ENCODE data around the gene GALNT18. TPM values are rescaled to one million over a fixed set of nuclear protein-coding genes. Genes with fewer than 3 reads are reported as not detected.

The GALNT18 gene
- total RNA-seq, 2 experiments from 2014 or later = 2.4 to 2.7 TPM

DNA sequence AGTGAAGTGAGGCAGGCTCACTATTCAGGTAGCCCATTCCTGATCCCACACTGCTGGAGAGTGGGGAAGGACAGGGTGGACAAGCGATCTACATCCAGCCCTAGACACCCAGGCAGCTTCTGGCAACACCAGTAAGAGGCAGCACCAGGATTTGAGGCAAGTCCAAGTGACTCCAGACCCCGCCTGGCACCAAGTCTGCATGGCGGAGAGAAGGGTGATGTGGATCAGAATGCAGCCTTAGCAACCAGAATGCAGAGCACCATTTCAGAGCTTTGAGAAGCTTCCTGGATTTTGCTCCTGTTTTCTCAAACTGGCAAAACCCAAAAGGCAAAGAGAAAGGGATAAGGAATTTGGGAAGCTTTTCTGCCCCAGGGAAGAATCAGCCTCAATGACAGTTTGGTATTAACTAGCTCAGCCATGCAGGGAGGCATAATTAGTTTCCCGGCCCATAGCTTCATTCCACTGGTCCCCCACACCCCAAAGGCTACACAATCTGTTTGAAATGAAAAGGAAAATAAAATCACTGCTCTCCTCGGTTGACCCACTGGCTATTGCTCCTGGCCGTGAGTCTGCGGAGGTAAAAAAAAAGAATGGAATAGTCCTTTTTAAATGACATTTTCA lies 17.3 kb downstream of the GALNT18 start:
- Mint-ChIP-seq H3K9me3 (no peaks in the 10 kb centered on the region), H3K4me3 (no peak overlapping the region), H3K27me3 (peaks cover 7% of the 10 kb centered on the region), H3K36me3 (no peaks in the 10 kb centered on the region), H3K27ac (no peak overlapping the region), H3K4me1 (ENCODE audit: low read depth) (no peaks in the 10 kb centered on the region)
- intact Hi-C loops (cut with micrococcal nuclease) = no loop called here
- no peak for DNase-seq
- ChIA-PET CTCF (no interaction called here), POLR2A (no interaction called here)

DNA sequence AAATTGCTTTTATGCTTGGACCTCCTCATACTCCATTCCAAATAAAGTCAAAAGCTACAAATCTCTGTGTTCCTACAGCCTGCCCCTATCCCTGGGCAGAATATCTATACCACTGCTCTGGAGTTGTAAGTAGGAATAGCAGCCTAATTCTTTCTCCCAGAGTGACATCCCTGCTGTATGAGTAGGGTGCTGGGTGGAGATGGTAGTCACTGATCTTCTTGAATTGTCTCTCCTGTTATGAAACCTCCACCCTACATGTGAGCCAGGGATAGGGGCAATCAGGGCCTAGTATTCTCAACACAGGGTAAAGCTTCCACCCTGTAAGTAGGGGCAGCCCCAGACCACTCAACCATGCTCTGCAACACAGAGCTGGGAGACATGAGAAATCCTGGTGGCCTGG lies 19.8 kb downstream of the GALNT18 start:
- Mint-ChIP-seq H3K27me3 (peaks cover 6% of the 10 kb centered on the region), H3K36me3 (no peaks in the 10 kb centered on the region), H3K9me3 (no peaks in the 10 kb centered on the region), H3K27ac (no peak overlapping the region), H3K4me1 (ENCODE audit: low read depth) (no peaks in the 10 kb centered on the region), H3K4me3 (no peak overlapping the region)
- no peak for DNase-seq
- CTCF ChIA-PET = no interaction called here
- intact Hi-C loops (cut with micrococcal nuclease) = no loop called here
- POLR2A ChIA-PET = no interaction called here

DNA sequence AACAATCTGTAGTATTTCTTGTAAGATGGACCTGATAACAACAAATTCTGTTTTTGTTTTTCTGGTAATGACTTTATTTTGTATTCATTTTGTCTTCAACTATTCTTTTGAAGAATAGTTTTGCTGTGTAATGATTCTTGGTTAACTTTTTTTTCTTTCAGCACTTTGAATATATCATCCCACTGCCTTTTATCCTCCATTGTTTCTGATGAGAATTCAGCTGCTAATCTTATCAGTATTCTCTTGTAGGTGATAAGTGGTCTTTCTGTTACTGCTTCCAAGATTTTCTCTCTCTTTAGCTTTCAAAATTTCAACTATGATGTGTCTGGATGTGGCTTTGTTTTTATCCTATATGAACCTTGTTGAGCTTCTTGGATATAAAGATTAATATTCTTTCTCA lies 21.5 kb downstream of the GALNT18 start:
- no peak for DNase-seq
- Mint-ChIP-seq H3K4me3 (no peak overlapping the region), H3K9me3 (no peaks in the 10 kb centered on the region), H3K36me3 (no peaks in the 10 kb centered on the region), H3K27me3 (peaks cover 1% of the 10 kb centered on the region), H3K4me1 (ENCODE audit: low read depth) (no peaks in the 10 kb centered on the region), H3K27ac (no peak overlapping the region)
- intact Hi-C loops (cut with micrococcal nuclease) = no loop called here
- CTCF ChIA-PET = no interaction called here
- POLR2A ChIA-PET = no interaction called here

DNA sequence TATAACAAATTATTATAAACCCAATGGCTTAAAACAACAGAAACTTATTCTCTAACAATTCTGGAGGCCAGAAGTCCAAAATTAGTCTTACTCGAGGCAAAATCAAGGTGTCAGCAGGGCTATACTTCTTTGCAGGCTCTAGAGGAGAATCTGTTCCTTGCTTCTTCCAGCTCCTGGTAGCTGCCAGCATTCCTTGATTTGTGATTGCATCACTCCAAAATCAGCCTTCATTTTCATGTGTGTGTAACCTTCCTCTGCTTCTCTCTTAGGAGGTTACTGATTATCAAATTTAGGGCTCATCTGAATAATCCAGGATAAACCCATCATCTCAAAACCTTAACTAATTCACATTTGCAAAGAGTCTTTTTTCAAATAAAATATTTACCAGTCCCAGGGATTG lies 23.6 kb downstream of the GALNT18 start:
- POLR2A ChIA-PET = no interaction called here
- no peak for DNase-seq
- no peak overlapping the region for H3K27ac Mint-ChIP-seq
- H3K27me3 Mint-ChIP-seq = peaks cover 1% of the 10 kb centered on the region
- no peak overlapping the region for H3K4me3 Mint-ChIP-seq
- CTCF ChIA-PET = no interaction called here
- no peaks in the 10 kb centered on the region for H3K36me3 Mint-ChIP-seq
- no peaks in the 10 kb centered on the region for H3K9me3 Mint-ChIP-seq
- intact Hi-C loops (cut with micrococcal nuclease) = no loop called here
- no peaks in the 10 kb centered on the region for H3K4me1 Mint-ChIP-seq (ENCODE audit: low read depth)

DNA sequence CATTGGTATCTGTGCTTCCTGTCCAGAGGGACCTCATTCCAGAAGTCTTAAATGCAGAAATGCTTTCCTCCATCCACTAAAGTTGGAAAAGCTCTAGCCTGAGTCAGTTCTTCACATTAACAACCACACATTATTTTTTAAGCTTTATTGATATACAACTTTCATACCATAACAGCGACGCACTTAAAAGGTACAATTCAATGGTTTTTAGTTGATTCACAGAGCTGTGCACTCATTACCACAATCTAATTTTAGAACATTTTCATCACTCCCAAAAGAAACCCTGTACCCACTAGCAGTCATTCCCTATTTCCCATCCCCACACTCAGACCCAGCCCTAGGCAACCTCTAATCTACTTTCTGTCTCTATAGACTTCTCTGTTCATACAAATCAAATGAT lies 27.6 kb downstream of the GALNT18 start:
- no peaks in the 10 kb centered on the region for H3K9me3 Mint-ChIP-seq
- ChIA-PET CTCF (no interaction called here), POLR2A (no interaction called here)
- no peaks in the 10 kb centered on the region for H3K27me3 Mint-ChIP-seq
- no peak overlapping the region for H3K27ac Mint-ChIP-seq
- H3K36me3 Mint-ChIP-seq = no peaks in the 10 kb centered on the region
- intact Hi-C loops (cut with micrococcal nuclease) = no loop called here
- H3K4me3 Mint-ChIP-seq = no peak overlapping the region
- no peaks in the 10 kb centered on the region for H3K4me1 Mint-ChIP-seq (ENCODE audit: low read depth)
- no peak for DNase-seq

DNA sequence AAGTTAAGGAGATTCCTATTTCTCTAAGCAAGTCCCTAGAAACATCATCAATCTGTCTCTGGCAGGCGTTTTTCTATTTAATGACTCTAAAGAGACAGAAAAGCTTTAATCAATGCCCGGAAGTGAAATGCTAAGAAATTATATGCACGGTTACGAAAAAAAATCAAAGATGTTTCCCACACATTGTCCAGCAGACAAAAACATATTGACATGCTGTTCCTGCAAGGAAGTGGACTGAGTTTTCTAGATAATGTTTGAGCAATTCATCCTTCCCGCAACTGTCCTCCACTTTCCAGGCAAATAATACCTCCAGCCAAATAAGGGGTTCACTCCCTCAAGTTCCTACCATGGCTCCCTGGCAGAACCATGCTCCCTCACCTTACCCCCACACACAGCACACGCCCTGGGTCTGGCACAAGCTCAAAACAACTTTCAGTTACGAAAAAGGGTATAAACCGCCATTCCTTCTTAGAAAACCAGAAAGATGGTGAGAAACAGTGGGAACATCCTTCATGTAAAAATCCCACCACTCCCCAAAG lies 29.6 kb downstream of the GALNT18 start:
- Mint-ChIP-seq H3K9me3 (no peaks in the 10 kb centered on the region), H3K4me3 (no peak overlapping the region), H3K4me1 (ENCODE audit: low read depth) (no peaks in the 10 kb centered on the region), H3K27me3 (no peaks in the 10 kb centered on the region), H3K27ac (no peak overlapping the region), H3K36me3 (no peaks in the 10 kb centered on the region)
- ChIA-PET POLR2A (no interaction called here), CTCF (no interaction called here)
- DNase-seq = no peak
- intact Hi-C loops (cut with micrococcal nuclease) = no loop called here

DNA sequence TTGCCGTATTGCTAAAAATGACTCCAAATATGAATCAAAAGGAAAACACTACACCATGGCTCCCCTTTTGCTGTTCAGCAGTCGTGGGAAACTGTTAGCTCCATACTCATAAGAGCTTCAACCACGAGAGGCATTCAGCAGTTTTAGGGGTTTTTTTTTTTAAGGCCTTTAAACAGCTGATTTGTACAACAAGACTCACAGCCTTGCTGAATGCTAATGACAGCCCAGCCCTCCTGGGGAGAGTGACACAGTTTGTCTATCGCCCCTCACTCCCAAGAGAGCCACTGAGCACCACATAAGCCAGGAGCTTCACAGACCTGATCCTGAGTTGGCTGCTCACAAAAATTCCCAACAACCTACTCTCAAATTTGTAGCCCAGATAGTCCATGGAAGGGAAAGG lies 32.4 kb downstream of the GALNT18 start:
- H3K27me3 Mint-ChIP-seq = no peaks in the 10 kb centered on the region
- no peaks in the 10 kb centered on the region for H3K9me3 Mint-ChIP-seq
- DNase-seq = no peak
- H3K27ac Mint-ChIP-seq = no peak overlapping the region
- no peak overlapping the region for H3K4me3 Mint-ChIP-seq
- ChIA-PET CTCF (no interaction called here), POLR2A (no interaction called here)
- no peaks in the 10 kb centered on the region for H3K36me3 Mint-ChIP-seq
- no peaks in the 10 kb centered on the region for H3K4me1 Mint-ChIP-seq (ENCODE audit: low read depth)
- intact Hi-C loops (cut with micrococcal nuclease) = no loop called here

DNA sequence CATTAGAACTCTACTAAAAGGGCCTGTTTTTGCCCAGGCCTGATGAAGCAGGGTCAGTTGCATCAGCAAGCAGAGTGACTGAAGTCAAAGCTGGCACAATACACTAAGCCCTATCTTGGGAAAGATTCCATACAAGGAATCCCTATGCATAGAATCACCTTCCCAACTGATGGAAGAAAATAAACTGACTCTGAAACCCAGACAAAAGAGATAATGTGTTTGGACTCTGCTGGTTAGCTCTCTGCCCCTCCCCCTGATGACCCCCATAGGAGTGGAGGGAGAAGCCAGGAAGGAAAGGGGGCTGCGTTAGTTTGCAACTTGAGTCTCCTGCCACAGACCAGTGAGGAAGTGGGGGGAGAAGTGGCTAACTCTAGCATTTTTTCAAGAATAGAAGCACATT lies 32.9 kb downstream of the GALNT18 start:
- CTCF ChIA-PET = no interaction called here
- intact Hi-C loops (cut with micrococcal nuclease) = no loop called here
- no peak overlapping the region for H3K27ac Mint-ChIP-seq

DNA sequence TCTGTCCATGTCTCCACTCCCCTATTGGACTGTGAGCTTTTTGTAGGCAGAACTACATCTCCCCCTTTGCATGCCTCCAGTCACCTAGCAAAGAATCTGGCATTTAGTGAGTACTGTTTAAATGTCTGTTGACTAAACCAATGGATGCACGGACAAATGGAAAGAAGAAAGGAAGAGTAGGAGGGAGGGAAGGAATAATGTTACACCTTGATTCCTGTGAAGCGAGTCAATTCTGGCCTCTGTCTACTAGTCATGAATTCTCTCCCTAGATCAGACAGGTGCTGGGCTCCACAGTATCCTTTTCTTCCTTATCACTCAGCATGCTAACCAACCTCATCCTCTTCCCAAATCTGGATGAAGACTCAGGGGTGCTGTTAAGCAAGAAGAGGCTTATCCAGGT lies 33.6 kb downstream of the GALNT18 start:
- ChIA-PET CTCF (no interaction called here), POLR2A (no interaction called here)
- H3K4me1 Mint-ChIP-seq (ENCODE audit: low read depth) = no peaks in the 10 kb centered on the region
- no peak overlapping the region for H3K27ac Mint-ChIP-seq
- no peaks in the 10 kb centered on the region for H3K9me3 Mint-ChIP-seq
- no peak for DNase-seq
- intact Hi-C loops (cut with micrococcal nuclease) = no loop called here
- H3K27me3 Mint-ChIP-seq = no peaks in the 10 kb centered on the region
- no peak overlapping the region for H3K4me3 Mint-ChIP-seq
- H3K36me3 Mint-ChIP-seq = no peaks in the 10 kb centered on the region

More for the DNA sequence above, 32.9 kb downstream of the GALNT18 start:
- H3K9me3 Mint-ChIP-seq = no peaks in the 10 kb centered on the region
- no peaks in the 10 kb centered on the region for H3K4me1 Mint-ChIP-seq (ENCODE audit: low read depth)
- no peaks in the 10 kb centered on the region for H3K27me3 Mint-ChIP-seq
- no peak overlapping the region for H3K4me3 Mint-ChIP-seq
- POLR2A ChIA-PET = no interaction called here
- H3K36me3 Mint-ChIP-seq = no peaks in the 10 kb centered on the region
- no peak for DNase-seq

DNA sequence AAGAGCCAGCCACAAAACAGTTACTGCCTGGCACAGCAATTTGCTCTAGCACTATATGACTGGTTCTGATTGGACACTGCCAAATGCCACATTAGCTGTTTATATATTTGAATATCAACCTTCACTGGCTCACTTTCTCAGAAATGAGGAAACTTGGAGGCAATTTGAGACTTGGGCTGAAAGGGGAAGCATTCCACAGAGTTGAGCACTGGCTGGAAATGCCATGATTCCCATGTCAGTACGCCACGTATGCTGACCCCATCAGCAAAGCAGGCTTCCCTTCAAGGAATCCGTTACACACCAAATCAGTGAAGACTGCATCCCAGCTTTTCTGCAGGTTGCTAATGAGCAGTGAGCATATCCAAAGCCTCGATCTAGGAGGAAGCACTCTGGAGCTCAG lies 34.7 kb downstream of the GALNT18 start:
- no peaks in the 10 kb centered on the region for H3K9me3 Mint-ChIP-seq
- no peak overlapping the region for H3K4me3 Mint-ChIP-seq
- H3K4me1 Mint-ChIP-seq (ENCODE audit: low read depth) = no peaks in the 10 kb centered on the region
- no peaks in the 10 kb centered on the region for H3K36me3 Mint-ChIP-seq
- CTCF ChIA-PET = no interaction called here
- no peaks in the 10 kb centered on the region for H3K27me3 Mint-ChIP-seq
- POLR2A ChIA-PET = no interaction called here
- no peak overlapping the region for H3K27ac Mint-ChIP-seq
- no peak for DNase-seq
- intact Hi-C loops (cut with micrococcal nuclease) = no loop called here

DNA sequence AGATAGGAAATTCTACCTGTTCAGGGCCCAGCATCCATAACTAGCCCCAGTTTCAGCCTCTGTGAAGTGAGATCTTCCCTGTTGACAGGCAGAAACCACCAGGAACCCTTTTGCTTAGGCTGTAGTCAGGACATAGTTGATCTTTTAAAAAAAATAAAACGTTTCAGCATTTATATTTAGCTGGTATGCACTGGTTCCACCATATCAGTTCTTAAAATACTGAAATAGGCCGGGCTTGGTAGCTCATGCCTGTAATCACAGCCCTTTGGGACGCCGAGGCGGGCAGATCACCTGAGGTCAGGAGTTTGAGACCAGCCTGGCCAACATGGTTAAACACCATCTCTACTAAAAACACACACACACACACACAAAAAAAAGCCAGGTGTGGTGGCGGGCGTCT lies 35.3 kb downstream of the GALNT18 start:
- POLR2A ChIA-PET = no interaction called here
- Mint-ChIP-seq H3K27ac (no peak overlapping the region), H3K4me1 (ENCODE audit: low read depth) (no peaks in the 10 kb centered on the region), H3K9me3 (no peaks in the 10 kb centered on the region), H3K27me3 (no peaks in the 10 kb centered on the region), H3K4me3 (no peak overlapping the region), H3K36me3 (no peaks in the 10 kb centered on the region)
- CTCF ChIA-PET = no interaction called here
- intact Hi-C loops (cut with micrococcal nuclease) = no loop called here
- DNase-seq = no peak

DNA sequence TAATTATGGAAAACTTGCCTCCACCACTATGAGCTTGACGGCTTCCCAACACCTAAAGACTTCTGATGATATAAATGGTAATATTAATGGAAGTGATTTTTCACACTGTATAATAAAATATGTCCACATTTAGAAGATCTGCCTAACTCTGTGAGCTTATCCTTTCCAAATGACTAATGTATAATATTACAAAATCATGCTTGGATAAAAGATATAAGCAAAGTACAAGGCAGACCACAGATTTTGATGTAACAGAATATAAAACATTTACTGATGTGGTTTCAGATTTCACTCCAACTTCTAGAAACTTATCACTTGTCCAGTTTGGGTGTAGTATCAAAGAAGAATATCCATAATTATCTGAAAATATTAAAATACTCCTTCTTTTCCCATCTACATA lies 36.9 kb downstream of the GALNT18 start:
- ChIA-PET CTCF (no interaction called here), POLR2A (no interaction called here)
- Mint-ChIP-seq H3K9me3 (no peaks in the 10 kb centered on the region), H3K4me3 (no peak overlapping the region), H3K36me3 (no peaks in the 10 kb centered on the region), H3K4me1 (ENCODE audit: low read depth) (no peaks in the 10 kb centered on the region), H3K27me3 (peaks cover 3% of the 10 kb centered on the region), H3K27ac (no peak overlapping the region)
- intact Hi-C loops (cut with micrococcal nuclease) = no loop called here
- no peak for DNase-seq

DNA sequence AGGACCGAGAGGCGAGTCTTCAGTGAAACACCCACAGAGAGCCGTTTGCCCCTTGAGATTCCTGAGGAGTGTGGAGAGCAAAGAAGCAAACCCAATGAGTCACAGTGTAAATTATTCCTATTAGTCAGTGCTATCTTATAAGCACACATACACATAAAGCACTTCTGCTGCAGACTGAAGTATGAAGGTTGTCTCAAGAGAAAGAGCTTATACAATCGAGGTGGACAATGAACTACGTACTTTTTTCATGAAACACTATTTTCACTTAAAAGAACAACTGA lies 37.3 kb downstream of the GALNT18 start:
- POLR2A ChIA-PET = no interaction called here
- H3K36me3 Mint-ChIP-seq = no peaks in the 10 kb centered on the region

More for the DNA sequence above, 37.3 kb downstream of the GALNT18 start:
- DNase-seq = no peak
- H3K9me3 Mint-ChIP-seq = no peaks in the 10 kb centered on the region
- no peak overlapping the region for H3K27ac Mint-ChIP-seq
- H3K4me3 Mint-ChIP-seq = no peak overlapping the region
- intact Hi-C loops (cut with micrococcal nuclease) = no loop called here
- H3K4me1 Mint-ChIP-seq (ENCODE audit: low read depth) = no peaks in the 10 kb centered on the region
- CTCF ChIA-PET = no interaction called here
- peaks cover 3% of the 10 kb centered on the region for H3K27me3 Mint-ChIP-seq
